HepG2 (cell line): ENCODE data around the gene RSPH10B. TPM values are rescaled to one million over a fixed set of nuclear protein-coding genes. Genes with fewer than 3 reads are reported as not detected.

Experiments
- BHLHE40 ChIP-seq: IDR thresholded peaks from 2 replicates; pipeline ENCODE4 v1.6.1; 2011; ENCODE audit warnings: low read length, improper control_type of control experiment
- CEBPB ChIP-seq: IDR thresholded peaks from 2 replicates; pipeline ENCODE4 v1.6.1; 2011; ENCODE audit warnings: low read depth, low read length, improper control_type of control experiment, borderline replicate concordance
- EEA1 ChIP-seq: sonication (generic); formaldehyde crosslinking; IDR thresholded peaks from 2 replicates; pipeline ENCODE4 v1.5.1; 2020; ENCODE audit warnings: mild to moderate bottlenecking, missing genetic modification reagents, borderline replicate concordance
- ELF3 ChIP-seq: IDR thresholded peaks from 2 replicates; pipeline ENCODE4 v1.6.1; 2016; ENCODE audit warnings: missing genetic modification reagents, missing compliant biosample characterization
- ELF4 ChIP-seq: sonication (generic); formaldehyde crosslinking; IDR thresholded peaks from 2 replicates; pipeline ENCODE4 v1.5.0; 2020; ENCODE audit warnings: missing genetic modification reagents, mild to moderate bottlenecking, moderate library complexity, borderline replicate concordance
- FOXJ3 ChIP-seq: sonication (generic); formaldehyde crosslinking; IDR thresholded peaks from 2 replicates; pipeline ENCODE4 v1.4.0; 2020; ENCODE audit warnings: missing genetic modification reagents, mild to moderate bottlenecking, borderline replicate concordance
- KDM5B ChIP-seq: sonication (generic); formaldehyde crosslinking; IDR thresholded peaks from 2 replicates; pipeline ENCODE4 v1.4.0; 2020; ENCODE audit warnings: missing genetic modification reagents, mild to moderate bottlenecking, borderline replicate concordance
- MED8 ChIP-seq: sonication (generic); formaldehyde crosslinking; IDR thresholded peaks from 2 replicates; pipeline ENCODE4 v1.8.1; 2023; ENCODE audit warnings: mild to moderate bottlenecking, missing genetic modification reagents; ENCODE audit not compliant: insufficient replicate concordance
- TRIM24 ChIP-seq: sonication (generic); formaldehyde crosslinking; IDR thresholded peaks from 2 replicates; pipeline ENCODE4 v1.8.0; 2022; ENCODE audit warnings: mild to moderate bottlenecking, missing genetic modification reagents
- ZNF225 ChIP-seq: sonication (generic); formaldehyde crosslinking; IDR thresholded peaks from 2 replicates; pipeline ENCODE4 v1.4.0; 2020; ENCODE audit warnings: mild to moderate bottlenecking, missing genetic modification reagents
- ZNF33B ChIP-seq: sonication (generic); formaldehyde crosslinking; IDR thresholded peaks from 2 replicates; pipeline ENCODE4 v1.5.1; 2020; ENCODE audit warnings: mild to moderate bottlenecking, missing genetic modification reagents
- ZNF563 ChIP-seq: sonication (generic); formaldehyde crosslinking; IDR thresholded peaks from 2 replicates; pipeline ENCODE4 v1.8.0; 2022; ENCODE audit warnings: mild to moderate bottlenecking, moderate library complexity, missing genetic modification reagents
- ZNF607 ChIP-seq: sonication (generic); formaldehyde crosslinking; IDR thresholded peaks from 2 replicates; pipeline ENCODE4 v1.5.1; 2020; ENCODE audit warnings: missing genetic modification reagents, mild to moderate bottlenecking, borderline replicate concordance
- ZNF737 ChIP-seq: sonication (generic); formaldehyde crosslinking; IDR thresholded peaks from 2 replicates; pipeline ENCODE4 v1.5.0; 2020; ENCODE audit warnings: missing genetic modification reagents, mild to moderate bottlenecking, borderline replicate concordance
- polyA plus RNA-seq, 8 experiments: library from polyadenylated mRNA; depleted of rRNA in 3 of 8; stranded (reverse) in 7 of 8; unstranded in 1 of 8; fragments of >200 nt; fragmentation: Illumina TruSeq in 4 of 8; extraction: Trizol in 4 of 8; gene quantifications; 2 replicates each; pipeline versions ENCODE4 v1.2.1 to v1.2.3, GENCODE V29; 2011 to 2016; ENCODE audit warnings: low read depth in 4 of 8, missing spikeins in 1 of 8, mixed read lengths in 1 of 8; ENCODE audit not compliant: insufficient read depth in 1 of 8
- total RNA-seq, 5 experiments: library from RNA; depleted of rRNA; stranded (reverse); fragments of >200 nt; fragmentation: Illumina TruSeq; extraction: Trizol; gene quantifications; 2 replicates each; pipeline ENCODE4 v1.2.3, GENCODE V29; 2016; ENCODE audit warnings: low read depth in 1 of 5
- TF ChIP-seq, protein P1 (sequence below): sonication (generic); formaldehyde crosslinking; IDR thresholded peaks from 2 replicates; pipeline ENCODE4 v1.4.0; 2020; ENCODE audit warnings: mild to moderate bottlenecking, missing genetic modification reagents
- TF ChIP-seq, protein P2 (sequence below): sonication (generic); formaldehyde crosslinking; IDR thresholded peaks from 2 replicates; pipeline ENCODE4 v1.5.0; 2020; ENCODE audit warnings: missing genetic modification reagents
- TF ChIP-seq, protein P3 (sequence below), 2 experiments: sonication (generic) in 1 of 2; formaldehyde crosslinking in 1 of 2; IDR thresholded peaks; 2 replicates each; pipeline versions ENCODE4 v1.4.0 to v1.6.1; 2018 to 2020; ENCODE audit warnings: missing genetic modification reagents in 2 of 2, borderline replicate concordance in 1 of 2, low read depth in 1 of 2, mild to moderate bottlenecking in 1 of 2, missing biosample characterization in 1 of 2
- TF ChIP-seq, protein P4 (sequence below): sonication (generic); formaldehyde crosslinking; IDR thresholded peaks from 2 replicates; pipeline ENCODE4 v1.5.0; 2020; ENCODE audit warnings: missing genetic modification reagents
- TF ChIP-seq, protein P5 (sequence below): sonication (generic); formaldehyde crosslinking; IDR thresholded peaks from 2 replicates; pipeline ENCODE4 v1.4.0; 2020; ENCODE audit warnings: missing genetic modification reagents, borderline replicate concordance

RSPH10B gene
- total and polyA plus RNA-seq, 2 of the 13 experiments (the other 11 are each of a cell fraction or from before 2014, with no cell fraction given): not detected

DNA sequence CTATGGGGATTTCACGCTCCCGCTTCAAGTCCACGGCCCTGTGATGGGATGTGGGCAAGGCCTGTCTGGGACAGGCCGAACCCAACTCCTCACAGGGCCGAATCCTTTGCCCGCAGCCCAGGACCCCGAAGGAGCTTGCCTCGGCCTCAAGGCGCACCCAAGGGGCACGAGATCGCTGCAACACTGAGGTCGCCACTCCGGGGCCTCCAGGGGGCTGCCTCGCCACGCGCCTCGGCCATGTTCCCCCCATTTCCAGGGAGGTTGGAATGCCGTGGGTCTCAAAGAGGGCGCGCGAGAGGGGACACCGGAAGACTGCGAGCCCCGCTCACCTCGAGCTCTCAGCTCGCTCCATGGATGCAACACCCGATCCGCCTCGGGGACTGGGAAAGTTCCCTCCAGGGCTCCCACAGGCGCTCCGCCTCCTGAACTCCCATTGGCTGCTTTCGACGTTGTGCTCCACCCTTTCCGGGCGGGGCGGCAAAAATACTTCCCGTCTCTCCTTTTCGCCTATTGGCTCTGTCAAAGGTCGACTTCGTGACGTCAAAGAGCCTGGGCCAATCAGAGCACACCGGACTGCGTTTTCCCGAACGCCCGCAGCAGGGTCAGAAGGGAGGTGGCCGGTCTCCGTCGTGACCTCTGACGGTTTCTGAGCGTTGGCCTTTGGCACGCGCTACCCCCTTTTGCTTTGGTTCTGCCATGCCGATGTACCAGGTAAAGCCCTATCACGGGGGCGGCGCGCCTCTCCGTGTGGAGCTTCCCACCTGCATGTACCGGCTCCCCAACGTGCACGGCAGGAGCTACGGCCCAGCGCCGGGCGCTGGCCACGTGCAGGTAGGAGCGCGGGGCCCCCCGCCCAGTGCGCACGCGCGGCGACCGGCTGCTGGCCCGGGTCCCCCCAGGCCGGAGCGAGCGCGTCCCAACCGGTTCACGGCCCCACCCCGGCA is 38.5 kb upstream of the RSPH10B start, which contains the start of the genes AIMP2 and PMS2 (continued):
- TF ChIP-seq, protein P1, sequence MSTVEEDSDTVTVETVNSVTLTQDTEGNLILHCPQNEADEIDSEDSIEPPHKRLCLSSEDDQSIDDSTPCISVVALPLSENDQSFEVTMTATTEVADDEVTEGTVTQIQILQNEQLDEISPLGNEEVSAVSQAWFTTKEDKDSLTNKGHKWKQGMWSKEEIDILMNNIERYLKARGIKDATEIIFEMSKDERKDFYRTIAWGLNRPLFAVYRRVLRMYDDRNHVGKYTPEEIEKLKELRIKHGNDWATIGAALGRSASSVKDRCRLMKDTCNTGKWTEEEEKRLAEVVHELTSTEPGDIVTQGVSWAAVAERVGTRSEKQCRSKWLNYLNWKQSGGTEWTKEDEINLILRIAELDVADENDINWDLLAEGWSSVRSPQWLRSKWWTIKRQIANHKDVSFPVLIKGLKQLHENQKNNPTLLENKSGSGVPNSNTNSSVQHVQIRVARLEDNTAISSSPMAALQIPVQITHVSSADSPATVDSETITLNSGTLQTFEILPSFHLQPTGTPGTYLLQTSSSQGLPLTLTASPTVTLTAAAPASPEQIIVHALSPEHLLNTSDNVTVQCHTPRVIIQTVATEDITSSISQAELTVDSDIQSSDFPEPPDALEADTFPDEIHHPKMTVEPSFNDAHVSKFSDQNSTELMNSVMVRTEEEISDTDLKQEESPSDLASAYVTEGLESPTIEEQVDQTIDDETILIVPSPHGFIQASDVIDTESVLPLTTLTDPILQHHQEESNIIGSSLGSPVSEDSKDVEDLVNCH (CRISPR knock-in tag): peak; percentile 96; the same call in 1 of the 2 replicates
- peak; percentile 100 for TF ChIP-seq ZNF607 (CRISPR knock-in tag)
- TF ChIP-seq ELF4 (CRISPR knock-in tag): peak; percentile 94
- TF ChIP-seq ZNF737: peak; percentile 60
- TF ChIP-seq ZNF563 (CRISPR knock-in tag): peak; percentile 100
- TF ChIP-seq, protein P2, sequence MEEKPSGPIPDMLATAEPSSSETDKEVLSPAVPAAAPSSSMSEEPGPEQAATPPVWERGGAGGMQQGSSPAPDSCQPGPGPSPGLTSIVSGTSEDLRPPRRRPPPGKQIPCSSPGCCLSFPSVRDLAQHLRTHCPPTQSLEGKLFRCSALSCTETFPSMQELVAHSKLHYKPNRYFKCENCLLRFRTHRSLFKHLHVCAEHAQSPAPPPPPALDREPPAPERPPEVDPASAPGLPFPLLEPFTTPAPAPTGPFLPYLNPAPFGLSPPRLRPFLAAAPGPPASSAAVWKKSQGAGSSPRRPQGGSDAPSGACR (CRISPR knock-in tag): peak; percentile 97
- TF ChIP-seq, protein P3, sequence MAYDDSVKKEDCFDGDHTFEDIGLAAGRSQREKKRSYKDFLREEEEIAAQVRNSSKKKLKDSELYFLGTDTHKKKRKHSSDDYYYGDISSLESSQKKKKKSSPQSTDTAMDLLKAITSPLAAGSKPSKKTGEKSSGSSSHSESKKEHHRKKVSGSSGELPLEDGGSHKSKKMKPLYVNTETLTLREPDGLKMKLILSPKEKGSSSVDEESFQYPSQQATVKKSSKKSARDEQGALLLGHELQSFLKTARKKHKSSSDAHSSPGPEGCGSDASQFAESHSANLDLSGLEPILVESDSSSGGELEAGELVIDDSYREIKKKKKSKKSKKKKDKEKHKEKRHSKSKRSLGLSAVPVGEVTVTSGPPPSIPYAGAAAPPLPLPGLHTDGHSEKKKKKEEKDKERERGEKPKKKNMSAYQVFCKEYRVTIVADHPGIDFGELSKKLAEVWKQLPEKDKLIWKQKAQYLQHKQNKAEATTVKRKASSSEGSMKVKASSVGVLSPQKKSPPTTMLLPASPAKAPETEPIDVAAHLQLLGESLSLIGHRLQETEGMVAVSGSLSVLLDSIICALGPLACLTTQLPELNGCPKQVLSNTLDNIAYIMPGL (CRISPR knock-in tag; IDR thresholded peaks at IDR 0.05; ENCODE audit: borderline replicate concordance in 1 of 2, low read depth in 1 of 2): peak; percentile 88 to 93
- TF ChIP-seq ELF3 (CRISPR knock-in tag): peak; percentile 94
- TF ChIP-seq ZNF225: peak; percentile 99
- TF ChIP-seq BHLHE40: peak; percentile 90
- peak; percentile 100 for TF ChIP-seq ZNF33B (CRISPR knock-in tag)
- TF ChIP-seq TRIM24 (CRISPR knock-in tag): no peak
- TF ChIP-seq MED8: no peak
- TF ChIP-seq, protein P4, sequence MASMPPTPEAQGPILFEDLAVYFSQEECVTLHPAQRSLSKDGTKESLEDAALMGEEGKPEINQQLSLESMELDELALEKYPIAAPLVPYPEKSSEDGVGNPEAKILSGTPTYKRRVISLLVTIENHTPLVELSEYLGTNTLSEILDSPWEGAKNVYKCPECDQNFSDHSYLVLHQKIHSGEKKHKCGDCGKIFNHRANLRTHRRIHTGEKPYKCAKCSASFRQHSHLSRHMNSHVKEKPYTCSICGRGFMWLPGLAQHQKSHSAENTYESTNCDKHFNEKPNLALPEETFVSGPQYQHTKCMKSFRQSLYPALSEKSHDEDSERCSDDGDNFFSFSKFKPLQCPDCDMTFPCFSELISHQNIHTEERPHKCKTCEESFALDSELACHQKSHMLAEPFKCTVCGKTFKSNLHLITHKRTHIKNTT: no peak
- peak; percentile 63 for TF ChIP-seq FOXJ3 (CRISPR knock-in tag)
- no peak for TF ChIP-seq CEBPB
- TF ChIP-seq, protein P5, sequence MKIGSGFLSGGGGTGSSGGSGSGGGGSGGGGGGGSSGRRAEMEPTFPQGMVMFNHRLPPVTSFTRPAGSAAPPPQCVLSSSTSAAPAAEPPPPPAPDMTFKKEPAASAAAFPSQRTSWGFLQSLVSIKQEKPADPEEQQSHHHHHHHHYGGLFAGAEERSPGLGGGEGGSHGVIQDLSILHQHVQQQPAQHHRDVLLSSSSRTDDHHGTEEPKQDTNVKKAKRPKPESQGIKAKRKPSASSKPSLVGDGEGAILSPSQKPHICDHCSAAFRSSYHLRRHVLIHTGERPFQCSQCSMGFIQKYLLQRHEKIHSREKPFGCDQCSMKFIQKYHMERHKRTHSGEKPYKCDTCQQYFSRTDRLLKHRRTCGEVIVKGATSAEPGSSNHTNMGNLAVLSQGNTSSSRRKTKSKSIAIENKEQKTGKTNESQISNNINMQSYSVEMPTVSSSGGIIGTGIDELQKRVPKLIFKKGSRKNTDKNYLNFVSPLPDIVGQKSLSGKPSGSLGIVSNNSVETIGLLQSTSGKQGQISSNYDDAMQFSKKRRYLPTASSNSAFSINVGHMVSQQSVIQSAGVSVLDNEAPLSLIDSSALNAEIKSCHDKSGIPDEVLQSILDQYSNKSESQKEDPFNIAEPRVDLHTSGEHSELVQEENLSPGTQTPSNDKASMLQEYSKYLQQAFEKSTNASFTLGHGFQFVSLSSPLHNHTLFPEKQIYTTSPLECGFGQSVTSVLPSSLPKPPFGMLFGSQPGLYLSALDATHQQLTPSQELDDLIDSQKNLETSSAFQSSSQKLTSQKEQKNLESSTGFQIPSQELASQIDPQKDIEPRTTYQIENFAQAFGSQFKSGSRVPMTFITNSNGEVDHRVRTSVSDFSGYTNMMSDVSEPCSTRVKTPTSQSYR: peak; percentile 84
- TF ChIP-seq KDM5B (CRISPR knock-in tag): peak; percentile 100
- TF ChIP-seq EEA1 (CRISPR knock-in tag): peak; percentile 99
